Measurements from ENCODE around the gene CFAP73. TPM values are rescaled to one million over a fixed set of nuclear protein-coding genes. Genes with fewer than 3 reads are reported as not detected.

Gene CFAP73
- total RNA-seq, 1 donor from 2014 or later = not detected

GRCh38 chr12:113172185-113172584 is 22.7 kb downstream of the CFAP73 start:
- DNase-seq = no peak
- H3K4me3 Mint-ChIP-seq = no peak overlapping the region
- intact Hi-C loops (cut with micrococcal nuclease) = no loop called here
- peaks cover 2% of the 10 kb centered on the region for H3K4me1 Mint-ChIP-seq
- H3K27ac Mint-ChIP-seq = no peak overlapping the region
- no peaks in the 10 kb centered on the region for H3K9me3 Mint-ChIP-seq
- H3K36me3 Mint-ChIP-seq (ENCODE audit: low read depth) = peaks cover 64% of the 10 kb centered on the region
- no peaks in the 10 kb centered on the region for H3K27me3 Mint-ChIP-seq

- Mint-ChIP-seq H3K4me3 (no peak overlapping the region), H3K27ac (no peak overlapping the region), H3K4me1 (peaks cover 2% of the 10 kb centered on the region), H3K36me3 (ENCODE audit: low read depth) (peaks cover 74% of the 10 kb centered on the region), H3K27me3 (no peaks in the 10 kb centered on the region), H3K9me3 (no peaks in the 10 kb centered on the region)
- DNase-seq = no peak
- intact Hi-C loops (cut with micrococcal nuclease) = no loop called here
These were observed 23.7 kb downstream of the CFAP73 start for GRCh38 chr12:113173081-113173698.

GRCh38 chr12:113174461-113175384 is 25.2 kb downstream of the CFAP73 start:
- Mint-ChIP-seq H3K9me3 (no peaks in the 10 kb centered on the region), H3K27me3 (no peaks in the 10 kb centered on the region), H3K36me3 (ENCODE audit: low read depth) (peaks cover 80% of the 10 kb centered on the region), H3K27ac (no peak overlapping the region), H3K4me3 (no peak overlapping the region), H3K4me1 (peaks cover 2% of the 10 kb centered on the region)
- intact Hi-C loops (cut with micrococcal nuclease) = loop anchor here (1.0 kb wide), 1 partner anchor 126 kb away; no protein-coding TSS in a partner anchor
- DNase-seq = peak; percentile 93

DNA sequence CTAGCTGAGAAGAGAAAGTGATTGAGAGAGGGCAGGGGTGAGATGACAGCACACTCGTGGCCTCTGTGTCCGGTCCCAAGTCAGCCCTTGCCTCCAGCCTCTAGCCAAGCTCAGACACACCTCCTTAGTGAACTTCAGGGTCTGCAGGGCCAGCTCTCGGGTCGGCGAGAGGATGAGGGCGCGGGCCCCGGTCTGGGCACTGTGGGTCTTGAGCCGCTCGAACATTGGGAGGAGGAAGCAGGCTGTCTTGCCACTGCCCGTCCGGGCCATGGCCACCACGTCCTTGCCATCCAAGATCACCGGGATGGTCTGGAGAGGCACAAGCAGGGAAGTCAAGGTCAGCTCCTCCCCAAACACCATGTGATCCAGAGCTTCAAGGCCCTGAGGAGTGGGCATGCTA is 29.5 kb downstream of the CFAP73 start:
- Mint-ChIP-seq H3K4me1 (peaks cover 8% of the 10 kb centered on the region), H3K4me3 (no peak overlapping the region), H3K36me3 (ENCODE audit: low read depth) (peaks cover 63% of the 10 kb centered on the region), H3K27me3 (no peaks in the 10 kb centered on the region), H3K9me3 (no peaks in the 10 kb centered on the region), H3K27ac (no peak overlapping the region)
- DNase-seq = no peak
- intact Hi-C loops (cut with micrococcal nuclease) = no loop called here

DNA sequence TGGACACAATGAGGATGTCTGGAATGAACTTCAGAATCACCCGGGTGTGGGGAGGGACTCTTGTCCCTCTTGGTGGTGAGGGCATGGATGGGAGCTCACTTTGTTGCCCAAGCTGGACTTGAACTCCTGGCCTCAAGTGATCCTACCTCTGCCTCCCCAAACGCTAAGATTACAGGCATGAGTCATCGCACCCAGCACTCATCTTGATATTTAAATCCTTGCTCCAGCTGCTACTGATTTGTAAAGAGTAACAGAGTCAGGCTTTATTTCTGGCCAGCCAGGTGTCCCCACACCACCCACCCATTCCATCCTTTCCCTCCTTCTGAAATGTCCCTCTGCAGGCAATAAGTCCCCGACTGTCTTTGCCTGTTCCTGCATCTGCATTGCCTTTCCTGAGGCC is 30.8 kb downstream of the CFAP73 start:
- H3K9me3 Mint-ChIP-seq = no peaks in the 10 kb centered on the region
- H3K4me1 Mint-ChIP-seq = peaks cover 6% of the 10 kb centered on the region
- H3K36me3 Mint-ChIP-seq (ENCODE audit: low read depth) = peaks cover 61% of the 10 kb centered on the region
- DNase-seq = no peak
- no peaks in the 10 kb centered on the region for H3K27me3 Mint-ChIP-seq
- H3K4me3 Mint-ChIP-seq = no peak overlapping the region
- intact Hi-C loops (cut with micrococcal nuclease) = no loop called here
- H3K27ac Mint-ChIP-seq = no peak overlapping the region

DNA sequence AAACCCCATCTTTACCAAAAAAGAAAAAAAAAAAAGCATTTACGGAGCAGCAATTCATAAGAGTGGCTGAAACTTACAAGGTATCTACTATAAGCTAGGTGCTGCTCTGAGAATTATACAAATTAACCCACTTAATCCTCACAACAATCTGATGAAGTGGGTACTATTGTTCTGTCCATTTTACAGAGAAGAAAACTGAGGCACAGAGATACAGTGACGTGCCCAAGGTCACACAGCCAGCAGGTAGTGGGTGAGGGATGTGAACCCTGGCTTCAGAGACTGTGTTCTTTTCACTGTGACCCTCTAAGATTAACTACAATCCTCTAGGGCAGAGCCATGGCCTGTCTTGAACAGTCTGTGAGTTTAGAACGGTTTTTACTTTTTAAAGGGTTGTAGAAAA is 32.5 kb downstream of the CFAP73 start:
- Mint-ChIP-seq H3K27ac (no peak overlapping the region), H3K4me3 (no peak overlapping the region), H3K9me3 (no peaks in the 10 kb centered on the region), H3K4me1 (peaks cover 15% of the 10 kb centered on the region), H3K36me3 (ENCODE audit: low read depth) (peaks cover 49% of the 10 kb centered on the region), H3K27me3 (no peaks in the 10 kb centered on the region)
- DNase-seq = no peak
- intact Hi-C loops (cut with micrococcal nuclease) = no loop called here

- Mint-ChIP-seq H3K27me3 (no peaks in the 10 kb centered on the region), H3K36me3 (ENCODE audit: low read depth) (peaks cover 42% of the 10 kb centered on the region), H3K9me3 (no peaks in the 10 kb centered on the region), H3K4me3 (peak overlapping the region; percentile 99), H3K27ac (no peak overlapping the region), H3K4me1 (peaks cover 20% of the 10 kb centered on the region)
- intact Hi-C loops (cut with micrococcal nuclease) = no loop called here
- no peak for DNase-seq
These were observed 33.6 kb downstream of the CFAP73 start for GRCh38 chr12:113183030-113183589.

DNA sequence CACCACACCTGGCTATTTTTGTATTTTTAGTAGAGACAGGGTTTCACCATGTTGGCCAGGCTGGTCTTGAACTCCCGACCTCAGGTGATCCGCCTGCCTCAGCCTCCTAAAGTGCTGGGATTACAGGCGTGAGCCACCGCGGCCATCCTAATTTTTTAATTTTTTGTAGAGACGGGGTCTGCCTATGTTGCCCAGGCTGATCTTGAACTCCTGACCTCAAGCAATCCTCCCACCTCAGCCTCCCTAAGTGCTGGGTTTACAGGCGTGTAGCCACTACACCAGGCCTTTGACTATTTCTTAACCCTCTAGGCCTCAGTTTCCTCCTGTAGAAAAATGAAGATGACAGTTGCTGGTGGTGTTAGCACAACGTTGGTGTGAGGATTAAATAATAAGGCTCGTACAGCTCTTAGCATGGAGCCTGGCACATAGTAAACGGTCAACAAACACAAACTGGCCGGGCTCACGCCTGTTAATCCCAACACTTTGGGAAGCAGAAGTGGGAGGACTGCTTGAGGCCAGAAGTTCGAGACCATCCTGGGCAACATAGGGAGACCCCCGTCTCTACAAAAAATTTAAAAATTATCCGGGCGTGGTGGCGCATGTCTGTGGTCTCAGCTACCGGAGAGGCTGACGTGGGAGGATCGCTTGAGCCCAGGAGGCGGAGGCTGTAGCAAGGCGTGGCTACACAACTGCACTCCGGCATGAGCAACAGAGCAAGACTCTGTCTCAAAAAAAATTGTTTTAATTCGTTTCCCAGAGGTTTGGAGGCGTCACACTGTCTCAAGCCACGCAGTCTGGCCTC is 34.8 kb downstream of the CFAP73 start:
- Mint-ChIP-seq H3K36me3 (ENCODE audit: low read depth) (peaks cover 34% of the 10 kb centered on the region), H3K9me3 (no peaks in the 10 kb centered on the region), H3K27me3 (no peaks in the 10 kb centered on the region), H3K4me3 (peak overlapping the region; percentile 99), H3K27ac (peak overlapping the region; percentile 98), H3K4me1 (peaks cover 20% of the 10 kb centered on the region)
- intact Hi-C loops (cut with micrococcal nuclease) = loop anchor here (1.0 to 2.0 kb wide), 2 partner anchors 24 to 31 kb away; no protein-coding TSS in a partner anchor
- no peak for DNase-seq

GRCh38 chr12:113184900-113185179 is 35.3 kb downstream of the CFAP73 start:
- H3K4me1 Mint-ChIP-seq = peaks cover 20% of the 10 kb centered on the region
- peak overlapping the region; percentile 99 for H3K4me3 Mint-ChIP-seq
- intact Hi-C loops (cut with micrococcal nuclease) = loop anchor here (1.0 to 2.0 kb wide), 4 partner anchors 23 to 173 kb away; partner anchors contain the start of genes PLBD2 and TPCN1
- H3K27me3 Mint-ChIP-seq = no peaks in the 10 kb centered on the region
- no peaks in the 10 kb centered on the region for H3K9me3 Mint-ChIP-seq
- peak; percentile 97 for DNase-seq
- peaks cover 31% of the 10 kb centered on the region for H3K36me3 Mint-ChIP-seq (ENCODE audit: low read depth)
- peak overlapping the region; percentile 98 for H3K27ac Mint-ChIP-seq

DNA sequence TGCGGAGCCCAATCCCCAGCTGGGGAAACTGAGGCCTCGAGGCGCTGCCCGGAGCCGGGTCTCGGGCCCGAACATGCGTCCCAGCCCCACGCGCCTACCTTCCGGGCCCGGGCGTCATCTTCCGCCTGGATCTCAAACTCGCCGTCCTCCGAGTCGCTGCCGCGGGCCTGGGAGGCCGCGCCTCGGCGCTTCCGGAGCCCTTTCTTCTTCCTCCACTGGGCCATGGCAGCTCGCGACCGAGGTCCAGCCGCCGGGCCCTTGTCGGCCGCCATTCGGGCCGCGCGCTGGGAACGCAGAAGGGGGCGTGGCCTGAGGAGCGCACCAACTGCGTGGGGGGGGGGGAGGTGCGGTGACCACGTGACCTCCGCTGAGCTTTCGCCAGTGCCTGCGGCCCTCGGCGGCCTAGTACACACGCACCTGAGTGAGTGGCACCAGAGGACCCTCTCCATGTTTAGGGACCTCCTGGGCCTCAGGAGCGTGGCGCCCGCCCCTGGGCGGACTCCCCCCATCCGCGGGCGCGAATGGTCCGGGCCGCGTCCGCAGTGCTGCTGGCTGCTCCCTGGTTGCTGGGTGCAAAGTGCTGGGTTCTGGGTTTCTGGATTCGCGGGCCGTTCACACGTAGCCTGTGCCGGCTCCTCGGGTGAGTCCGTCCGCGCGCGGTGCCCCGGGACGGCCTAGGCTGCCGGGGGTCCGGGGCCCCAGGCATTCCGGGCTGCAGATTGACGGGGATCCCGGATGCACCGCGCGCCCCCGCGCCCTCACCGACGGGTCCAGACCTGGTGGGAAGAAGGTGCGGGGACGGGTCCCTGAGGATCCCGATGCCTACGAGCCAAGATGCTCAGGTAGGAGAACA is 35.9 kb downstream of the CFAP73 start, which contains the start of the genes DDX54 and RITA1:
DDX54 (minus strand) TSS at position 299 of the 853 bp plus-strand sequence; CDS start at position 272, 27 bp downstream.
RITA1 (plus strand) TSS at position 542 of the 853 bp plus-strand sequence. CDS start 1,026 bp downstream, outside the sequence.
- peak; percentile 94 for DNase-seq
- intact Hi-C loops (cut with micrococcal nuclease) = loop anchor here (1.0 to 2.0 kb wide), 3 partner anchors 33 to 173 kb away; partner anchors contain the start of genes PLBD2 and TPCN1
- no peaks in the 10 kb centered on the region for H3K9me3 Mint-ChIP-seq
- peak within 1 kb of the TSS; percentile 98 for H3K27ac Mint-ChIP-seq
- H3K27me3 Mint-ChIP-seq = no peaks in the 10 kb centered on the region
- H3K36me3 Mint-ChIP-seq (ENCODE audit: low read depth) = peaks cover 26% of the 10 kb centered on the region
- peaks cover 20% of the 10 kb centered on the region for H3K4me1 Mint-ChIP-seq
- H3K4me3 Mint-ChIP-seq = peak within 1 kb of the TSS; percentile 99

GRCh38 chr12:113186033-113186365 is 36.5 kb downstream of the CFAP73 start:
- intact Hi-C loops (cut with micrococcal nuclease) = no loop called here
- no peak for DNase-seq
- Mint-ChIP-seq H3K36me3 (ENCODE audit: low read depth) (peaks cover 29% of the 10 kb centered on the region), H3K27me3 (no peaks in the 10 kb centered on the region), H3K27ac (peak overlapping the region; percentile 98), H3K4me3 (peak overlapping the region; percentile 99), H3K9me3 (no peaks in the 10 kb centered on the region), H3K4me1 (peaks cover 23% of the 10 kb centered on the region)

DNA sequence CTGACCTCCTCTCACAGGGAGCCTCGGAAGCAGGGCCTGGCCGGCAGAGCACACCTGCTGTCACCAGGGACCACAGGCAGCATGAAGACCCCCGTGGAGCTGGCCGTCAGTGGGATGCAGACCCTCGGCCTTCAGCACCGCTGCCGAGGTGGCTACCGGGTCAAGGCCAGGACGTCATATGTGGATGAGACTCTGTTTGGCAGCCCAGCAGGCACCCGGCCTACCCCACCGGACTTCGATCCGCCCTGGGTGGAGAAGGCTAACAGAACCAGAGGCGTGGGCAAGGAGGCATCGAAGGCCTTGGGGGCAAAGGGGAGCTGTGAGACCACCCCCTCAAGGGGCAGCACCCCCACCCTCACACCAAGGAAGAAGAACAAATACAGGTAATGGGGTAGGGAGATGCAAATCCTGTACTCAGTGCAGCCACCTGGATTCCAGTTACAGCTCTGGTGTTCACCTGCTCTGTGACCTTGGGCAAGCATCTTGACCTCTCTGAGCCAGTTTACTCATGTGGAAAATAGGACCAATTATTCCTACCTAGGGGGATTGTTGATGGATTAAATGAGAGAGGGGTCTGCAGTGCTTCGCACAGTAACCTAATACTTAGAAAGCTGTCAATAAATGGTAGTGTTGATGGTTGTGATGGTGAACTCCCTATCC is 37.3 kb downstream of the CFAP73 start:
- Mint-ChIP-seq H3K27ac (peak overlapping the region; percentile 98), H3K9me3 (no peaks in the 10 kb centered on the region), H3K4me1 (peaks cover 21% of the 10 kb centered on the region), H3K36me3 (ENCODE audit: low read depth) (peaks cover 28% of the 10 kb centered on the region), H3K27me3 (no peaks in the 10 kb centered on the region), H3K4me3 (peak overlapping the region; percentile 99)
- intact Hi-C loops (cut with micrococcal nuclease) = no loop called here
- no peak for DNase-seq

All from activated CD4-positive, alpha-beta T cell treated with anti-CD3 and anti-CD28 coated beads, Interleukin-2, amount 10 ng/mL, durations not matched to agents 24 days and 14 days (primary cell).